Measurements from ENCODE around the gene ARHGAP29.

GRCh38 chr1:94272388-94272787, 35.0 kb upstream of the ARHGAP29 start:
- peak; percentile 26; the same call in 1 of the 2 replicates for TF ChIP-seq CTCF (conservative IDR thresholded peaks at IDR 0.05; ENCODE audit: low read depth, low read length)
- no peak for TF ChIP-seq EZH2 (IDR thresholded peaks at IDR 0.05; ENCODE audit: low read length, unreplicated experiment)
- no peak for TF ChIP-seq EZH2phosphoT487 (IDR thresholded peaks at IDR 0.05; ENCODE audit: borderline replicate concordance, low read length)
